Tibial nerve (tissue), 3 donors: ENCODE results near the gene ELMO1.

ENCODE experiments used
- EP300 ChIP-seq, 2 donors: sonication (generic); formaldehyde crosslinking; IDR thresholded peaks; one replicate each; pipeline ENCODE4 v1.6.1; 2017; ENCODE audit warnings: antibody characterized with exemption in 2 of 2, mild to moderate bottlenecking in 1 of 2
- POLR2A ChIP-seq, 2 donors: fragments of 450-650 bp; IDR thresholded peaks; one replicate each; pipeline ENCODE4 v1.6.1; 2017; ENCODE audit warnings: antibody characterized with exemption in 2 of 2, mild to moderate bottlenecking in 2 of 2, moderate library complexity in 2 of 2

DNA sequence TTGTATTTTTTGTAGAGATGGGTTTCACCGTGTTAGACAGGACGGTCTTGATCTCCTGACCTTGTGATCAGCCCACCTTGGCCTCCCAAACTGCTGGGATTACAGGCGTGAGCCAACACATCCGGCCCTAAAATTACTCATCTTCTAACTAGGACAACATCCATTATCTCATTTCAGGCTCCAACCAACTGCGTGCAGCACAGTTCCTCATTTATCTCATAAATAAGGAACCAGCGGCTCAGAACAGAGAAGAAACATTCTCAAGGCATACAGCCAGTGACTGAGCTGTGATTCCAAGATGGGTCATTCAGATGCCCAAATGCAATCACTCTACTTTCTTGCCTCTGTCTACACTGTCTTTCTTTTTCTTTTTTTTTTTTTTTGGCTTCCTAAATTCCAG lies 356.1 kb downstream of the ELMO1 start:
- TF ChIP-seq POLR2A (IDR thresholded peaks at IDR 0.05): no peak
- no peak for TF ChIP-seq EP300 (IDR thresholded peaks at IDR 0.05)
